Suprapubic skin (tissue), 3 donors: ENCODE measurements around the gene MICAL2.

Experiments used
- EP300 ChIP-seq: sonication (generic); formaldehyde crosslinking; IDR thresholded peaks from one replicate; pipeline ENCODE4 v1.6.1; 2017; ENCODE audit warnings: antibody characterized with exemption
- TF ChIP-seq, protein P1 (sequence below), 2 donors: fragments of 200-600 bp in 1 of 2; fragments of 450-650 bp in 1 of 2; sonication (generic) in 1 of 2; IDR thresholded peaks; one replicate each; pipeline ENCODE4 v1.5.1; 2016 to 2019; ENCODE audit warnings: antibody characterized with exemption in 2 of 2, mild to moderate bottlenecking in 1 of 2, moderate library complexity in 1 of 2

DNA sequence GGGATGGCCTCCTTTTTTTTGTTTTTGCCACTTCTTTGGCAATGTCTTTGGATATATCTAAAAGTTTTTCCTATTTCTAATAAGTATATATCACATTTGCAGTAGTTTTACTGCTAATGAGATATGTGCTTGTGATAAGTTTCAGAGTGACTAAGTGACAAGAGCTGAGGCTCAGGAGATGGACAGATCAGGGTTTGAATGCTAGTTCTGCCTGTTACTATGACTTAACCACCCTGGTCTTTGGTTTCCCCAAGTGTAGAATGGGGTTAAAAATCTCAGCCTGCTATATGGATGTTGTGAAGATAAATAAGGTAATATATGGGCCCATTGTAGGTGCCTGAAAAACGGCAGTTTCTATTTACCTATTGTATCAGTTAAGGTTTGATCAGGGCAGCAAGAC, 9.1 kb upstream of the MICAL2 start:
- TF ChIP-seq EP300: no peak
- TF ChIP-seq, protein P1, sequence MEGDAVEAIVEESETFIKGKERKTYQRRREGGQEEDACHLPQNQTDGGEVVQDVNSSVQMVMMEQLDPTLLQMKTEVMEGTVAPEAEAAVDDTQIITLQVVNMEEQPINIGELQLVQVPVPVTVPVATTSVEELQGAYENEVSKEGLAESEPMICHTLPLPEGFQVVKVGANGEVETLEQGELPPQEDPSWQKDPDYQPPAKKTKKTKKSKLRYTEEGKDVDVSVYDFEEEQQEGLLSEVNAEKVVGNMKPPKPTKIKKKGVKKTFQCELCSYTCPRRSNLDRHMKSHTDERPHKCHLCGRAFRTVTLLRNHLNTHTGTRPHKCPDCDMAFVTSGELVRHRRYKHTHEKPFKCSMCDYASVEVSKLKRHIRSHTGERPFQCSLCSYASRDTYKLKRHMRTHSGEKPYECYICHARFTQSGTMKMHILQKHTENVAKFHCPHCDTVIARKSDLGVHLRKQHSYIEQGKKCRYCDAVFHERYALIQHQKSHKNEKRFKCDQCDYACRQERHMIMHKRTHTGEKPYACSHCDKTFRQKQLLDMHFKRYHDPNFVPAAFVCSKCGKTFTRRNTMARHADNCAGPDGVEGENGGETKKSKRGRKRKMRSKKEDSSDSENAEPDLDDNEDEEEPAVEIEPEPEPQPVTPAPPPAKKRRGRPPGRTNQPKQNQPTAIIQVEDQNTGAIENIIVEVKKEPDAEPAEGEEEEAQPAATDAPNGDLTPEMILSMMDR (IDR thresholded peaks at IDR 0.05): no peak
